HG03159 (cell line): ENCODE data around the gene ACTL6B.

ENCODE experiments used
- ATAC-seq: cut with Tn5 transposase; IDR thresholded peaks from one replicate; pipeline ENCODE4 v1.9.1; 2021; ENCODE audit warnings: mild to moderate bottlenecking, moderate library complexity; ENCODE audit not compliant: unreplicated experiment

ACTL6B gene

GRCh38 chr7:100627238-100627549 lies 29.1 kb downstream of the ACTL6B start:
- ATAC-seq, result no peak

GRCh38 chr7:100626530-100627237 lies 29.6 kb downstream of the ACTL6B start:
- peak; percentile 77 for ATAC-seq

GRCh38 chr7:100626055-100626454 lies 30.2 kb downstream of the ACTL6B start:
- no peak for ATAC-seq

GRCh38 chr7:100623951-100624824 lies 32.1 kb downstream of the ACTL6B start:
- no peak for ATAC-seq

- ATAC-seq, result no peak
Measured at GRCh38 chr7:100621554-100621953, 34.7 kb downstream of the ACTL6B start.

- no peak for ATAC-seq
Measured at GRCh38 chr7:100620804-100621203, 35.4 kb downstream of the ACTL6B start.

GRCh38 chr7:100620239-100620638 lies 36.0 kb downstream of the ACTL6B start:
- no peak for ATAC-seq

GRCh38 chr7:100614308-100614861 lies 41.9 kb downstream of the ACTL6B start:
- no peak for ATAC-seq

GRCh38 chr7:100613412-100614175 lies 42.7 kb downstream of the ACTL6B start:
- no peak for ATAC-seq

- no peak for ATAC-seq
Measured at GRCh38 chr7:100612730-100613390, 43.4 kb downstream of the ACTL6B start.

- ATAC-seq, result peak; percentile 86
Measured at GRCh38 chr7:100611983-100612729, 44.1 kb downstream of the ACTL6B start, which contains the start of gene MOSPD3. TSS of gene MOSPD3 (plus strand) at chr7:100612540. CDS start at chr7:100612792, 252 bp downstream.

- ATAC-seq, result no peak
Measured at GRCh38 chr7:100609958-100610357, 46.3 kb downstream of the ACTL6B start.

- ATAC-seq, result no peak
Measured at GRCh38 chr7:100607111-100607510, 49.1 kb downstream of the ACTL6B start.

GRCh38 chr7:100606313-100606712 lies 49.9 kb downstream of the ACTL6B start:
- no peak for ATAC-seq

GRCh38 chr7:100604976-100605911 lies 51.0 kb downstream of the ACTL6B start:
- ATAC-seq, result no peak

GRCh38 chr7:100604028-100604975 lies 51.9 kb downstream of the ACTL6B start:
- no peak for ATAC-seq

GRCh38 chr7:100603726-100604027 lies 52.6 kb downstream of the ACTL6B start:
- ATAC-seq, result no peak
